Right kidney (tissue), 1 donor: ENCODE measurements around the gene WDPCP.
"Not testable (repeated sequence)": the region's sequence is repeated elsewhere in the genome, so short reads cannot be mapped to it uniquely, and the experiment has no call there.

Experiments
- DNase-seq: peaks from one replicate; pipeline ENCODE4 v3.0.0-alpha.2; 2016

Gene WDPCP

GRCh38 chr2:63101954-63102353 lies 486.3 kb downstream of the WDPCP start:
- DNase-seq = no peak

GRCh38 chr2:63099032-63099431 lies 489.2 kb downstream of the WDPCP start:
- no peak for DNase-seq

GRCh38 chr2:63096491-63096890 lies 491.8 kb downstream of the WDPCP start:
- no peak for DNase-seq

GRCh38 chr2:63093502-63093901 lies 494.8 kb downstream of the WDPCP start:
- DNase-seq = no peak

GRCh38 chr2:63092857-63093256 lies 495.4 kb downstream of the WDPCP start:
- no peak for DNase-seq

GRCh38 chr2:63092401-63092800 lies 495.9 kb downstream of the WDPCP start:
- no peak for DNase-seq

GRCh38 chr2:63086687-63087086 lies 501.6 kb downstream of the WDPCP start:
- no peak for DNase-seq

- DNase-seq = no peak
Measured at GRCh38 chr2:63081404-63081803, 506.9 kb downstream of the WDPCP start.

GRCh38 chr2:63078852-63079606 lies 509.2 kb downstream of the WDPCP start:
- no peak for DNase-seq

GRCh38 chr2:63074399-63074798 lies 513.9 kb downstream of the WDPCP start:
- not testable (repeated sequence) for DNase-seq

- DNase-seq = no peak
Measured at GRCh38 chr2:63073994-63074393, 514.3 kb downstream of the WDPCP start.

- no peak for DNase-seq
Measured at GRCh38 chr2:63071664-63072063, 516.6 kb downstream of the WDPCP start.
